Measurements from ENCODE around the gene TMPO. TPM values are rescaled to one million over a fixed set of nuclear protein-coding genes. Genes with fewer than 3 reads are reported as not detected.

TMPO gene
- total and polyA plus RNA-seq, 4 experiments from 2014 or later = 21.7 to 160 (median 98.0) TPM

GRCh38 chr12:98530068-98530467, 14.7 kb downstream of the TMPO start:
- Mint-ChIP-seq H3K27me3 (no peaks in the 10 kb centered on the region), H3K36me3 (peaks cover 15 to 71% of the 10 kb centered on the region in 2 donors), H3K4me1 (peaks cover 7 to 47% (median 21%) of the 10 kb centered on the region in 4 donors), H3K4me3 (no peak overlapping the region), H3K27ac (peak overlapping the region in 2 of 7 donors; percentile 13 to 37), H3K9me3 (no peaks in the 10 kb centered on the region)
- Histone ChIP-seq H3K9me3 (ENCODE audit: control insufficient read depth in 1 of 2, low read length in 2 of 2) (no peaks in the 10 kb centered on the region), H3K36me3 (ENCODE audit: insufficient read depth, low read length) (peaks cover 27% of the 10 kb centered on the region), H3K4me3 (ENCODE audit: low read length in 2 of 2) (no peak overlapping the region), H3K27me3 (ENCODE audit: insufficient read depth, low read length) (no peaks in the 10 kb centered on the region), H3K27ac (ENCODE audit: low read depth, low read length) (no peak overlapping the region), H3K4me1 (ENCODE audit: insufficient read depth, low read length) (peaks cover 26% of the 10 kb centered on the region)
- ChIA-PET POLR2A (ENCODE audit: partially characterized antibody) (no interaction called here), CTCF (ENCODE audit: partially characterized antibody) (interaction anchor here (0.8 to 4.4 kb wide), 5 partner anchors 8 to 39 kb away, joined by 3 to 59 read pairs (median 3); partner anchors contain the start of gene TMPO)
- DNase-seq = no peak
- intact Hi-C loops (cut with micrococcal nuclease) = no loop called here

DNA sequence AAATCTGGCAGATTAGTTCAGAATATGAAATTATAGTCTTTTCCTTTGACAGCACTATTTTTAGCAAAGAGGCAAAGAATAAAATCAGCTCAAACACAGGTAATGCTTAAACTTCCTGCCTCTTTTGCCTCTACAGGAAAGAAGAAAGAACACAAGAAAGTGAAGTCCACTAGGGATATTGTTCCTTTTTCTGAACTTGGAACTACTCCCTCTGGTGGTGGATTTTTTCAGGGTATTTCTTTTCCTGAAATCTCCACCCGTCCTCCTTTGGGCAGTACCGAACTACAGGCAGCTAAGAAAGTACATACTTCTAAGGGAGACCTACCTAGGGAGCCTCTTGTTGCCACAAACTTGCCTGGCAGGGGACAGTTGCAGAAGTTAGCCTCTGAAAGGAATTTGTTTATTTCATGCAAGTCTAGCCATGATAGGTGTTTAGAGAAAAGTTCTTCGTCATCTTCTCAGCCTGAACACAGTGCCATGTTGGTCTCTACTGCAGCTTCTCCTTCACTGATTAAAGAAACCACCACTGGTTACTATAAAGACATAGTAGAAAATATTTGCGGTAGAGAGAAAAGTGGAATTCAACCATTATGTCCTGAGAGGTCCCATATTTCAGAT, 17.4 kb downstream of the TMPO start:
- CTCF ChIA-PET (ENCODE audit: partially characterized antibody) = interaction anchor here (0.6 to 4.4 kb wide), 15 partner anchors 11 to 121 kb away, joined by 3 to 59 read pairs (median 4); partner anchors contain the start of gene TMPO
- Mint-ChIP-seq H3K27ac (peak overlapping the region in 6 of 7 donors; percentile 32 to 48 (median 42)), H3K4me1 (peaks cover 5 to 28% (median 12%) of the 10 kb centered on the region in 4 donors), H3K36me3 (peaks cover 15 to 78% of the 10 kb centered on the region in 2 donors), H3K4me3 (no peak overlapping the region), H3K27me3 (no peaks in the 10 kb centered on the region), H3K9me3 (no peaks in the 10 kb centered on the region)
- H3K9me3 ChIP-seq (ENCODE audit: control insufficient read depth in 1 of 2, low read length in 2 of 2) = no peaks in the 10 kb centered on the region
- peak in 4 of 5 donors; percentile 41 to 50 (median 48) for DNase-seq
- no peak overlapping the region for H3K4me3 ChIP-seq (ENCODE audit: low read length in 2 of 2)
- peaks cover under 1% of the 10 kb centered on the region for H3K4me1 ChIP-seq (ENCODE audit: insufficient read depth, low read length)
- peaks cover 44% of the 10 kb centered on the region for H3K36me3 ChIP-seq (ENCODE audit: insufficient read depth, low read length)
- no peak overlapping the region for H3K27ac ChIP-seq (ENCODE audit: low read depth, low read length)
- intact Hi-C loops (cut with micrococcal nuclease) = loop anchor here (1.0 to 2.0 kb wide), 3 partner anchors 16 to 108 kb away; no protein-coding TSS in a partner anchor
- POLR2A ChIA-PET (ENCODE audit: partially characterized antibody) = interaction anchor here (0.8 to 1.6 kb wide), 6 partner anchors 12 to 42 kb away, joined by 3 to 8 read pairs (median 4); partner anchors contain the start of gene TMPO
- no peaks in the 10 kb centered on the region for H3K27me3 ChIP-seq (ENCODE audit: insufficient read depth, low read length)

DNA sequence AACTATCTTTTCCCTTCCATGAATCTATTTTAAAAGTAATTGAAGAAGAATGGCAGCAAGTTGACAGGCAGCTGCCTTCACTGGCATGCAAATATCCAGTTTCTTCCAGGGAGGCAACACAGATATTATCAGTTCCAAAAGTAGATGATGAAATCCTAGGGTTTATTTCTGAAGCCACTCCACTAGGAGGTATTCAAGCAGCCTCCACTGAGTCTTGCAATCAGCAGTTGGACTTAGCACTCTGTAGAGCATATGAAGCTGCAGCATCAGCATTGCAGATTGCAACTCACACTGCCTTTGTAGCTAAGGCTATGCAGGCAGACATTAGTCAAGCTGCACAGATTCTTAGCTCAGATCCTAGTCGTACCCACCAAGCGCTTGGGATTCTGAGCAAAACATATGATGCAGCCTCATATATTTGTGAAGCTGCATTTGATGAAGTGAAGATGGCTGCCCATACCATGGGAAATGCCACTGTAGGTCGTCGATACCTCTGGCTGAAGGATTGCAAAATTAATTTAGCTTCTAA, 18.4 kb downstream of the TMPO start:
- Mint-ChIP-seq H3K9me3 (peaks cover 0 to 1% (median 0%) of the 10 kb centered on the region in 8 donors), H3K36me3 (peaks cover 23 to 79% of the 10 kb centered on the region in 2 donors), H3K4me3 (no peak overlapping the region), H3K27ac (peak overlapping the region in 1 of 7 donors; percentile 10), H3K4me1 (peaks cover 2 to 26% (median 10%) of the 10 kb centered on the region in 4 donors), H3K27me3 (no peaks in the 10 kb centered on the region)
- H3K27me3 ChIP-seq (ENCODE audit: insufficient read depth, low read length) = no peaks in the 10 kb centered on the region
- POLR2A ChIA-PET (ENCODE audit: partially characterized antibody) = interaction anchor here (1.5 to 1.6 kb wide), 2 partner anchors 13 to 40 kb away, joined by 3 to 4 read pairs; no protein-coding TSS in a partner anchor
- CTCF ChIA-PET (ENCODE audit: partially characterized antibody) = interaction anchor here (1.0 to 4.4 kb wide), 13 partner anchors 11 to 114 kb away, joined by 3 to 59 read pairs (median 6); partner anchors contain the start of gene TMPO
- no peak overlapping the region for H3K4me3 ChIP-seq (ENCODE audit: low read length in 2 of 2)
- no peak overlapping the region for H3K27ac ChIP-seq (ENCODE audit: low read depth, low read length)
- H3K4me1 ChIP-seq (ENCODE audit: insufficient read depth, low read length) = no peaks in the 10 kb centered on the region
- DNase-seq = no peak
- intact Hi-C loops (cut with micrococcal nuclease) = loop anchor here (2.0 kb wide), 2 partner anchors 17 to 109 kb away; no protein-coding TSS in a partner anchor
- peaks cover 41% of the 10 kb centered on the region for H3K36me3 ChIP-seq (ENCODE audit: insufficient read depth, low read length)
- H3K9me3 ChIP-seq (ENCODE audit: control insufficient read depth in 1 of 2, low read length in 2 of 2) = no peaks in the 10 kb centered on the region

GRCh38 chr12:98538031-98538430, 22.6 kb downstream of the TMPO start:
- Mint-ChIP-seq H3K4me3 (no peak overlapping the region), H3K4me1 (peaks cover 5 to 22% (median 9%) of the 10 kb centered on the region in 4 donors)

GRCh38 chr12:98543701-98544100, 28.3 kb downstream of the TMPO start:
- H3K9me3 ChIP-seq (ENCODE audit: control insufficient read depth in 1 of 2, low read length in 2 of 2) = no peaks in the 10 kb centered on the region
- peaks cover 0 to 9% (median 6%) of the 10 kb centered on the region in 4 donors for H3K4me1 Mint-ChIP-seq
- no peaks in the 10 kb centered on the region for H3K4me1 ChIP-seq (ENCODE audit: insufficient read depth, low read length)
- H3K4me3 Mint-ChIP-seq = no peak overlapping the region
- no peaks in the 10 kb centered on the region for H3K9me3 Mint-ChIP-seq
- no peak overlapping the region for H3K27ac ChIP-seq (ENCODE audit: low read depth, low read length)
- no peak overlapping the region for H3K4me3 ChIP-seq (ENCODE audit: low read length in 2 of 2)
- intact Hi-C loops (cut with micrococcal nuclease) = no loop called here
- no peak for DNase-seq
- ChIA-PET POLR2A (ENCODE audit: partially characterized antibody) (interaction anchor here (0.9 kb wide), 1 partner anchor 50 kb away, joined by 3 read pairs; no protein-coding TSS in a partner anchor), CTCF (ENCODE audit: partially characterized antibody) (interaction anchor here (1.1 to 2.4 kb wide), 3 partner anchors 23 to 110 kb away, joined by 3 to 11 read pairs (median 3); no protein-coding TSS in a partner anchor)
- peaks cover 31% of the 10 kb centered on the region for H3K36me3 ChIP-seq (ENCODE audit: insufficient read depth, low read length)
- no peaks in the 10 kb centered on the region for H3K27me3 Mint-ChIP-seq
- H3K36me3 Mint-ChIP-seq = peaks cover 44 to 63% of the 10 kb centered on the region in 2 donors
- H3K27me3 ChIP-seq (ENCODE audit: insufficient read depth, low read length) = no peaks in the 10 kb centered on the region
- peak overlapping the region in 1 of 7 donors; percentile 5 for H3K27ac Mint-ChIP-seq

More at GRCh38 chr12:98538031-98538430, 22.6 kb downstream of the TMPO start:
- DNase-seq = no peak
- H3K27ac Mint-ChIP-seq = peak overlapping the region in 1 of 7 donors; percentile 45
- Histone ChIP-seq H3K27ac (ENCODE audit: low read depth, low read length) (no peak overlapping the region), H3K9me3 (ENCODE audit: control insufficient read depth in 1 of 2, low read length in 2 of 2) (no peaks in the 10 kb centered on the region), H3K4me1 (ENCODE audit: insufficient read depth, low read length) (no peaks in the 10 kb centered on the region), H3K4me3 (ENCODE audit: low read length in 2 of 2) (no peak overlapping the region), H3K27me3 (ENCODE audit: insufficient read depth, low read length) (no peaks in the 10 kb centered on the region), H3K36me3 (ENCODE audit: insufficient read depth, low read length) (peaks cover 29% of the 10 kb centered on the region)
- CTCF ChIA-PET (ENCODE audit: partially characterized antibody) = interaction anchor here (1.3 to 2.1 kb wide), 5 partner anchors 9 to 46 kb away, joined by 3 to 10 read pairs (median 6); no protein-coding TSS in a partner anchor
- POLR2A ChIA-PET (ENCODE audit: partially characterized antibody) = no interaction called here
- peaks cover 0 to 1% (median 0%) of the 10 kb centered on the region in 8 donors for H3K9me3 Mint-ChIP-seq
- peaks cover 35 to 75% of the 10 kb centered on the region in 2 donors for H3K36me3 Mint-ChIP-seq
- no peaks in the 10 kb centered on the region for H3K27me3 Mint-ChIP-seq
- intact Hi-C loops (cut with micrococcal nuclease) = no loop called here

GRCh38 chr12:98544751-98545150, 29.4 kb downstream of the TMPO start:
- no peaks in the 10 kb centered on the region for H3K9me3 Mint-ChIP-seq
- Histone ChIP-seq H3K4me1 (ENCODE audit: insufficient read depth, low read length) (no peaks in the 10 kb centered on the region), H3K4me3 (ENCODE audit: low read length in 2 of 2) (no peak overlapping the region), H3K36me3 (ENCODE audit: insufficient read depth, low read length) (peaks cover 33% of the 10 kb centered on the region), H3K9me3 (ENCODE audit: control insufficient read depth in 1 of 2, low read length in 2 of 2) (no peaks in the 10 kb centered on the region), H3K27me3 (ENCODE audit: insufficient read depth, low read length) (no peaks in the 10 kb centered on the region), H3K27ac (ENCODE audit: low read depth, low read length) (no peak overlapping the region)
- no peak overlapping the region for H3K4me3 Mint-ChIP-seq
- no peaks in the 10 kb centered on the region for H3K27me3 Mint-ChIP-seq
- H3K27ac Mint-ChIP-seq = no peak overlapping the region
- no peak for DNase-seq
- H3K4me1 Mint-ChIP-seq = peaks cover 0 to 9% (median 6%) of the 10 kb centered on the region in 4 donors
- POLR2A ChIA-PET (ENCODE audit: partially characterized antibody) = no interaction called here
- H3K36me3 Mint-ChIP-seq = peaks cover 49 to 63% of the 10 kb centered on the region in 2 donors
- CTCF ChIA-PET (ENCODE audit: partially characterized antibody) = interaction anchor here (1.1 to 1.6 kb wide), 2 partner anchors 11 to 109 kb away, joined by 3 to 11 read pairs; no protein-coding TSS in a partner anchor
- intact Hi-C loops (cut with micrococcal nuclease) = no loop called here

Data from CD4-positive, alpha-beta memory T cell (primary cell).